Natural killer cell (primary cell): ENCODE data around the gene CCDC57. TPM values are rescaled to one million over a fixed set of nuclear protein-coding genes. Genes with fewer than 3 reads are reported as not detected.

Experiments used
- ATAC-seq, 3 donors: fragments of 150-1000 bp in 2 of 3; fragments of 200-7000 bp in 1 of 3; cut with Tn5 transposase; 1 replicate in 1 of 3; 2 replicates in 2 of 3; pipeline ENCODE4 v1.10.0; 2021; ENCODE audit warnings: mild to moderate bottlenecking in 2 of 3, moderate library complexity in 2 of 3
- DNase-seq, 2 donors: peaks; one replicate each; pipeline versions ENCODE4 v3.0.0 to v3.0.0-alpha.2; 2013 to 2021; ENCODE audit warnings: mixed read lengths in 1 of 2
- H3K27ac ChIP-seq: one replicate; pipeline ENCODE4 v1.5.1; 2013; ENCODE audit warnings: mild to moderate bottlenecking, low read length
- H3K27me3 ChIP-seq: one replicate; pipeline ENCODE4 v1.6.1; 2013; ENCODE audit warnings: low read length; ENCODE audit not compliant: control insufficient read depth, insufficient read depth
- H3K36me3 ChIP-seq: one replicate; pipeline ENCODE4 v1.6.1; 2013; ENCODE audit warnings: low read length; ENCODE audit not compliant: control insufficient read depth, insufficient read depth
- H3K4me1 ChIP-seq: one replicate; pipeline ENCODE4 v1.6.1; 2013; ENCODE audit warnings: low read length; ENCODE audit not compliant: control insufficient read depth, insufficient read depth
- H3K4me3 ChIP-seq: one replicate; pipeline ENCODE4 v1.5.1; 2013; ENCODE audit warnings: low read length
- H3K9me3 ChIP-seq: one replicate; pipeline ENCODE4 v1.6.1; 2013; ENCODE audit warnings: low read length; ENCODE audit not compliant: control insufficient read depth, insufficient read depth
- H3K27ac Mint-ChIP-seq, 2 donors: one replicate each; pipeline ENCODE4 v1.8.0; 2022; ENCODE audit warnings: mild to moderate bottlenecking in 2 of 2, mixed read lengths in 2 of 2, moderate library complexity in 1 of 2
- H3K27me3 Mint-ChIP-seq, 2 donors: one replicate each; pipeline ENCODE4 v1.8.0; 2022; ENCODE audit warnings: low read depth in 2 of 2, mixed read lengths in 2 of 2
- H3K36me3 Mint-ChIP-seq: one replicate; pipeline ENCODE4 v1.8.0; 2022; ENCODE audit warnings: mixed read lengths
- H3K4me1 Mint-ChIP-seq, 2 donors: one replicate each; pipeline ENCODE4 v1.8.0; 2022; ENCODE audit warnings: mixed read lengths in 2 of 2
- H3K4me3 Mint-ChIP-seq: one replicate; pipeline ENCODE4 v1.8.0; 2022; ENCODE audit warnings: mild to moderate bottlenecking, moderate library complexity, mixed read lengths
- H3K9me3 Mint-ChIP-seq, 2 donors: one replicate each; pipeline ENCODE4 v1.8.0; 2022; ENCODE audit warnings: mixed read lengths in 2 of 2
- WGBS: methylation state at CpG from one replicate; pipeline ENCODE4 v1.1.7; 2013; ENCODE audit warnings: missing lambda C conversion rate; ENCODE audit not compliant: insufficient coverage; 5-methylcytosine and 5-hydroxymethylcytosine counted together
- intact Hi-C: fragments of 100-400 bp; cut with micrococcal nuclease; formaldehyde crosslinking; loops from one replicate; pipeline ENCODE4 v1.14.2; 2022
- total RNA-seq, 4 donors: library from RNA; stranded (reverse); fragments of 120-200 nt in 1 of 4; gene quantifications; one replicate each; pipeline versions ENCODE4 v1.2.3 to v1.2.4, GENCODE V29; 2013 to 2022
- TF ChIP-seq, protein P1 (sequence below): fragments of 200-600 bp; IDR thresholded peaks from one replicate; pipeline ENCODE4 v1.8.0; 2022; ENCODE audit warnings: antibody characterized with exemption

CCDC57 gene
- total RNA-seq, 3 donors from 2014 or later (not counting 1 experiment from before 2014, with no cell fraction given): 69.7 to 79.2 (median 75.1) TPM

DNA sequence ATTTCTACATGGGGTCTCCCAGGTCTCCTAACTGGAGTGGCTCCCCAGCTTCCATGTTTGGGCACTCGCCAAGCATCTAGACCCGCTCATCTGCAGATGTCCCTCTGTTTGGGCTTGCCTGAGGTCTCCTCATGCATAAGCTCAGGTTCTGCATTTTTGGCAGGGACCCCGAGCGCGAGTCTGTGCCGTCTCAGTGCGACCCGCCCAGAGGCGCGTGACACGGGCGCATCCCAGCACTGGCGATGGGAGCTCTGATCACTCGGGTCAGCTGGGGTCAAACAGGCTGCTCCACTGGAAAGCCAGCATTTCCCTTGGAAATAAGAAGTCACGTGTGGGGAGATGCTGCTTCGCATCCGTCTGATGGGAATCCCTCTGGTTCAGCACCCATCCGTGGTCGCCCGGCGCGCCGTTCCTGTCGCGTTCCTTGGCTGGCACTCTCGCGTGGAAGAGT lies 57.7 kb downstream of the CCDC57 start:
- TF ChIP-seq, protein P1, sequence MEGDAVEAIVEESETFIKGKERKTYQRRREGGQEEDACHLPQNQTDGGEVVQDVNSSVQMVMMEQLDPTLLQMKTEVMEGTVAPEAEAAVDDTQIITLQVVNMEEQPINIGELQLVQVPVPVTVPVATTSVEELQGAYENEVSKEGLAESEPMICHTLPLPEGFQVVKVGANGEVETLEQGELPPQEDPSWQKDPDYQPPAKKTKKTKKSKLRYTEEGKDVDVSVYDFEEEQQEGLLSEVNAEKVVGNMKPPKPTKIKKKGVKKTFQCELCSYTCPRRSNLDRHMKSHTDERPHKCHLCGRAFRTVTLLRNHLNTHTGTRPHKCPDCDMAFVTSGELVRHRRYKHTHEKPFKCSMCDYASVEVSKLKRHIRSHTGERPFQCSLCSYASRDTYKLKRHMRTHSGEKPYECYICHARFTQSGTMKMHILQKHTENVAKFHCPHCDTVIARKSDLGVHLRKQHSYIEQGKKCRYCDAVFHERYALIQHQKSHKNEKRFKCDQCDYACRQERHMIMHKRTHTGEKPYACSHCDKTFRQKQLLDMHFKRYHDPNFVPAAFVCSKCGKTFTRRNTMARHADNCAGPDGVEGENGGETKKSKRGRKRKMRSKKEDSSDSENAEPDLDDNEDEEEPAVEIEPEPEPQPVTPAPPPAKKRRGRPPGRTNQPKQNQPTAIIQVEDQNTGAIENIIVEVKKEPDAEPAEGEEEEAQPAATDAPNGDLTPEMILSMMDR: no peak
- Mint-ChIP-seq H3K36me3 (no peaks in the 10 kb centered on the region), H3K27ac (no peak overlapping the region), H3K27me3 (no peaks in the 10 kb centered on the region), H3K4me3 (no peak overlapping the region), H3K9me3 (no peaks in the 10 kb centered on the region), H3K4me1 (no peaks in the 10 kb centered on the region)
- intact Hi-C loops: loop anchor here (1.0 kb wide), 2 partner anchors 125 to 196 kb away; no protein-coding TSS in a partner anchor
- ATAC-seq: no peak
- H3K27ac ChIP-seq: no peak overlapping the region
- no peaks in the 10 kb centered on the region for H3K27me3 ChIP-seq
- no peaks in the 10 kb centered on the region for H3K9me3 ChIP-seq
- H3K4me1 ChIP-seq: peaks cover 5% of the 10 kb centered on the region
- no peaks in the 10 kb centered on the region for H3K36me3 ChIP-seq
- WGBS: 94% methylated on average over 27 of the region's 27 CpGs
- no peak overlapping the region for H3K4me3 ChIP-seq
- DNase-seq: no peak

DNA sequence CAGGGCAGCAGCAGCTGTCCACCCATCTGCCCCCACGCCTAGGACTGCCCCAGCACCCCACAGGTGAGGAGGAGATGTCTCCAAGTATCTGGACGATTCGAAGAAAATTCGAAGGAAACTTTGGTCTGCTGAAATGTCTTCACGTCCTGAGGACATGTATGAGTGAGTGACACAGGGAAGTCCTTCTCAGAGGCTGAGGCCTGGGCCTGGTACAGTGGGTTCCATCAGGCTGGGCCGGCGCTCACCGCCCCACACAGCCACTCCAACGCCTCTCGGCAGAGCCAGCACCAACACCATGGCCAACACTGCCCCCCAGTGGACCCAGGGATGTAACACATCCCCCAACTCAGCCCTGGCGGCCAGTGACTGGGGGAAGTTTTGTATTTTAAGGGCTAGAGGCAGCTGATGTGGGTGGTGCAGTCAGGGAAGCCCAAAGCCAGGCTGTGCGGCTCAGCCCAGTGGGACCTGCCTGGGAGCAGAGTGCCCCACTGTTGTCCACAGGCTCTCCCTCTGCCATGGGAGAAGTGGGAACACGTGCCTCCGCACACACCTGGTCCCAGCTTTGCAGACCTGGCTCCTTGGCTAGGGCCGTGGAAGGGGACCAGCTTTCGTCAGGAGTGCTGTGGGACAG lies 58.8 kb downstream of the CCDC57 start:
- Histone ChIP-seq H3K9me3 (no peaks in the 10 kb centered on the region), H3K27ac (no peak overlapping the region), H3K27me3 (no peaks in the 10 kb centered on the region), H3K4me3 (no peak overlapping the region), H3K4me1 (peaks cover 5% of the 10 kb centered on the region), H3K36me3 (no peaks in the 10 kb centered on the region)
- H3K4me3 Mint-ChIP-seq: no peak overlapping the region
- intact Hi-C loops: loop anchor here (1.0 kb wide), 2 partner anchors 124 to 195 kb away; no protein-coding TSS in a partner anchor
- H3K4me1 Mint-ChIP-seq: no peaks in the 10 kb centered on the region
- no peaks in the 10 kb centered on the region for H3K9me3 Mint-ChIP-seq
- H3K27me3 Mint-ChIP-seq: no peaks in the 10 kb centered on the region
- ATAC-seq: peak; percentile 93 to 100 (median 99)
- TF ChIP-seq, protein P1: peak; percentile 87
- no peaks in the 10 kb centered on the region for H3K36me3 Mint-ChIP-seq
- DNase-seq: peak; percentile 73 to 91
- 56% methylated on average over 16 of the region's 16 CpGs for WGBS
- no peak overlapping the region for H3K27ac Mint-ChIP-seq

DNA sequence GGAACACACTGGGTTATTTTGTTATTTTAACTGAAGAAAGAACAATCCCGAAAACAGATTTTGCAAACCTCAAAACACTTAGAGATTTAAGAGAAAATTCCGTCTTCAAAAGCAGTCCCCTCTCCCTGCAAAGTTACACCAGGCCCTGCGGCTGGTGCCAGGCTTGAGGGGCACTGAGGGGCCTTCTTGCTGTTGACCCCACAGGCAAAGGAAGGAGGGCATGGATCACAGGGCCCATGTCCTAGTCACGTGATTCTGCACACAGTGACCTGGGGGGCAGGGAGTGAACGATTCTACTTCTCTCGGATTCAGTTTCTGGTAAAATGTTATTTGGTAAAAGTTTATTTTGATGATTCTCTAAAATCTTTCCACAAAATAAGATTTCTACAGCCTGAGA lies 59.3 kb downstream of the CCDC57 start:
- no peaks in the 10 kb centered on the region for H3K9me3 Mint-ChIP-seq
- DNase-seq: no peak
- Histone ChIP-seq H3K36me3 (no peaks in the 10 kb centered on the region), H3K27ac (no peak overlapping the region), H3K4me1 (peaks cover 5% of the 10 kb centered on the region), H3K27me3 (no peaks in the 10 kb centered on the region), H3K9me3 (no peaks in the 10 kb centered on the region), H3K4me3 (no peak overlapping the region)
- H3K4me1 Mint-ChIP-seq: no peaks in the 10 kb centered on the region
- H3K27ac Mint-ChIP-seq: no peak overlapping the region
- no peaks in the 10 kb centered on the region for H3K36me3 Mint-ChIP-seq
- intact Hi-C loops: no loop called here
- ATAC-seq: no peak
- TF ChIP-seq, protein P1: no peak
- WGBS: 84% methylated on average over 4 of the region's 6 CpGs
- no peaks in the 10 kb centered on the region for H3K27me3 Mint-ChIP-seq
- H3K4me3 Mint-ChIP-seq: no peak overlapping the region
